HUES64 (cell line): ENCODE data around the gene QSOX2.

Experiments used
- H3K27ac ChIP-seq: 2 replicates; pipeline ENCODE4 v1.7.0; 2013; ENCODE audit warnings: low read depth, low read length, inconsistent platforms
- H3K27me3 ChIP-seq: 2 replicates; pipeline ENCODE4 v1.6.1; 2013; ENCODE audit warnings: mild to moderate bottlenecking, low read length; ENCODE audit not compliant: insufficient read depth
- H3K36me3 ChIP-seq: 2 replicates; pipeline ENCODE4 v1.6.1; 2013; ENCODE audit warnings: mild to moderate bottlenecking, low read length; ENCODE audit not compliant: insufficient read depth
- H3K4me1 ChIP-seq: 2 replicates; pipeline ENCODE4 v1.6.1; 2013; ENCODE audit warnings: mild to moderate bottlenecking, low read length, moderate library complexity; ENCODE audit not compliant: insufficient read depth
- H3K4me3 ChIP-seq: 2 replicates; pipeline ENCODE4 v1.5.1; 2013; ENCODE audit warnings: mild to moderate bottlenecking, low read length, moderate library complexity
- H3K9ac ChIP-seq: 2 replicates; pipeline ENCODE4 v1.6.1; 2013; ENCODE audit warnings: mild to moderate bottlenecking, low read depth, low read length
- H3K9me3 ChIP-seq: 2 replicates; pipeline ENCODE4 v1.6.1; 2013; ENCODE audit warnings: low read depth, low read length; ENCODE audit not compliant: insufficient read depth
- WGBS: fragments of 150-250, 120-280 bp; methylation state at CpG from one replicate; pipeline ENCODE4 v1.1.7; 2013; ENCODE audit warnings: missing lambda C conversion rate; 5-methylcytosine and 5-hydroxymethylcytosine counted together

The QSOX2 gene

GRCh38 chr9:136169495-136169894 is 76.1 kb downstream of the QSOX2 start:
- no peaks in the 10 kb centered on the region for H3K36me3 ChIP-seq
- H3K4me3 ChIP-seq = no peak overlapping the region
- 88% methylated on average over 6 of the region's 6 CpGs for WGBS
- no peaks in the 10 kb centered on the region for H3K9me3 ChIP-seq
- peaks cover 16% of the 10 kb centered on the region for H3K4me1 ChIP-seq
- no peaks in the 10 kb centered on the region for H3K27me3 ChIP-seq
- H3K27ac ChIP-seq = no peak overlapping the region
- no peak overlapping the region for H3K9ac ChIP-seq

- Histone ChIP-seq H3K4me1 (no peaks in the 10 kb centered on the region), H3K9me3 (peaks cover 6% of the 10 kb centered on the region; the same call in 1 of the 2 replicates), H3K36me3 (no peaks in the 10 kb centered on the region), H3K27me3 (no peaks in the 10 kb centered on the region), H3K27ac (no peak overlapping the region), H3K4me3 (no peak overlapping the region), H3K9ac (no peak overlapping the region)
- no CpG with 5 or more reads among the region's 1 CpG for WGBS
Observed at GRCh38 chr9:136163248-136163850, 82.3 kb downstream of the QSOX2 start.

GRCh38 chr9:136160995-136161610 is 84.5 kb downstream of the QSOX2 start:
- H3K27ac ChIP-seq = no peak overlapping the region
- no peaks in the 10 kb centered on the region for H3K4me1 ChIP-seq
- no peak overlapping the region for H3K4me3 ChIP-seq
- H3K36me3 ChIP-seq = no peaks in the 10 kb centered on the region
- H3K9me3 ChIP-seq = peaks cover 6% of the 10 kb centered on the region; the same call in 1 of the 2 replicates
- no peak overlapping the region for H3K9ac ChIP-seq
- no peaks in the 10 kb centered on the region for H3K27me3 ChIP-seq
- 87% methylated on average over 10 of the region's 10 CpGs for WGBS

GRCh38 chr9:136160381-136160841 is 85.2 kb downstream of the QSOX2 start:
- no peaks in the 10 kb centered on the region for H3K4me1 ChIP-seq
- no peak overlapping the region for H3K4me3 ChIP-seq
- H3K27ac ChIP-seq = no peak overlapping the region
- H3K36me3 ChIP-seq = no peaks in the 10 kb centered on the region
- H3K9me3 ChIP-seq = peaks cover 6% of the 10 kb centered on the region; the same call in 1 of the 2 replicates
- H3K27me3 ChIP-seq = no peaks in the 10 kb centered on the region
- 70% methylated on average over 12 of the region's 12 CpGs for WGBS
- no peak overlapping the region for H3K9ac ChIP-seq

GRCh38 chr9:136159851-136160250 is 85.8 kb downstream of the QSOX2 start:
- Histone ChIP-seq H3K4me1 (no peaks in the 10 kb centered on the region), H3K9me3 (peaks cover 6% of the 10 kb centered on the region; the same call in 1 of the 2 replicates), H3K36me3 (no peaks in the 10 kb centered on the region), H3K9ac (no peak overlapping the region), H3K27ac (no peak overlapping the region), H3K27me3 (no peaks in the 10 kb centered on the region), H3K4me3 (no peak overlapping the region)
- WGBS = 91% methylated on average over 16 of the region's 16 CpGs

GRCh38 chr9:136157477-136158265 is 87.9 kb downstream of the QSOX2 start:
- Histone ChIP-seq H3K27me3 (no peaks in the 10 kb centered on the region), H3K4me1 (no peaks in the 10 kb centered on the region), H3K27ac (no peak overlapping the region), H3K36me3 (no peaks in the 10 kb centered on the region), H3K4me3 (no peak overlapping the region), H3K9ac (no peak overlapping the region), H3K9me3 (no peaks in the 10 kb centered on the region)
- WGBS = 89% methylated on average over 20 of the region's 20 CpGs
